ENCODE results near the gene WDR27. TPM values are rescaled to one million over a fixed set of nuclear protein-coding genes. Genes with fewer than 3 reads are reported as not detected.

Gene WDR27
- polyA plus RNA-seq, 1 experiment: 28.7 TPM

- no peaks in the 10 kb centered on the region for H3K27me3 ChIP-seq (ENCODE audit: control insufficient read depth, insufficient read depth, low read length)
- H3K4me3 ChIP-seq (ENCODE audit: low read depth, low read length): no peak overlapping the region
- DNase-seq (ENCODE audit: low read depth): no peak
- H3K36me3 ChIP-seq (ENCODE audit: control insufficient read depth, insufficient read depth, low read length): peaks cover 2% of the 10 kb centered on the region
- ChIA-PET POLR2A (no interaction called here), CTCF (no interaction called here)
- TF ChIP-seq CTCF (IDR thresholded peaks at IDR 0.05; ENCODE audit: insufficient read depth, low read depth, low read length): no peak
Observed at GRCh38 chr6:169643521-169643920, 58.3 kb downstream of the WDR27 start.

- ChIA-PET CTCF (no interaction called here), POLR2A (no interaction called here)
- no peak for DNase-seq (ENCODE audit: low read depth)
- Histone ChIP-seq H3K27me3 (ENCODE audit: control insufficient read depth, insufficient read depth, low read length) (no peaks in the 10 kb centered on the region), H3K36me3 (ENCODE audit: control insufficient read depth, insufficient read depth, low read length) (peaks cover 2% of the 10 kb centered on the region), H3K4me3 (ENCODE audit: low read depth, low read length) (no peak overlapping the region)
- no peak for TF ChIP-seq CTCF (IDR thresholded peaks at IDR 0.05; ENCODE audit: insufficient read depth, low read depth, low read length)
Observed at GRCh38 chr6:169642455-169642854, 59.4 kb downstream of the WDR27 start.

- Histone ChIP-seq H3K27me3 (ENCODE audit: control insufficient read depth, insufficient read depth, low read length) (no peaks in the 10 kb centered on the region), H3K4me3 (ENCODE audit: low read depth, low read length) (no peak overlapping the region), H3K36me3 (ENCODE audit: control insufficient read depth, insufficient read depth, low read length) (peaks cover 2% of the 10 kb centered on the region)
- POLR2A ChIA-PET: no interaction called here
- no peak for DNase-seq (ENCODE audit: low read depth)
- no peak for TF ChIP-seq CTCF (IDR thresholded peaks at IDR 0.05; ENCODE audit: insufficient read depth, low read depth, low read length)
- CTCF ChIA-PET: interaction anchor here (1.0 to 2.5 kb wide), 2 partner anchors 12 to 685 kb away, joined by 3 to 8 read pairs; no protein-coding TSS in a partner anchor
Observed at GRCh38 chr6:169641461-169642085, 60.3 kb downstream of the WDR27 start.

GRCh38 chr6:169640983-169641382 lies 60.8 kb downstream of the WDR27 start:
- Histone ChIP-seq H3K36me3 (ENCODE audit: control insufficient read depth, insufficient read depth, low read length) (peaks cover 2% of the 10 kb centered on the region), H3K4me3 (ENCODE audit: low read depth, low read length) (no peak overlapping the region), H3K27me3 (ENCODE audit: control insufficient read depth, insufficient read depth, low read length) (no peaks in the 10 kb centered on the region)
- ChIA-PET POLR2A (no interaction called here), CTCF (interaction anchor here (0.8 to 2.5 kb wide), 6 partner anchors 13 to 685 kb away, joined by 3 to 8 read pairs (median 4); no protein-coding TSS in a partner anchor)
- no peak for DNase-seq (ENCODE audit: low read depth)
- TF ChIP-seq CTCF (IDR thresholded peaks at IDR 0.05; ENCODE audit: insufficient read depth, low read depth, low read length): no peak

GRCh38 chr6:169640351-169640852 lies 61.4 kb downstream of the WDR27 start:
- Histone ChIP-seq H3K4me3 (ENCODE audit: low read depth, low read length) (no peak overlapping the region), H3K27me3 (ENCODE audit: control insufficient read depth, insufficient read depth, low read length) (no peaks in the 10 kb centered on the region), H3K36me3 (ENCODE audit: control insufficient read depth, insufficient read depth, low read length) (peaks cover 2% of the 10 kb centered on the region)
- POLR2A ChIA-PET: no interaction called here
- CTCF ChIA-PET: interaction anchor here (0.8 to 2.5 kb wide), 6 partner anchors 19 to 684 kb away, joined by 3 to 8 read pairs (median 4); no protein-coding TSS in a partner anchor
- DNase-seq (ENCODE audit: low read depth): no peak
- TF ChIP-seq CTCF (IDR thresholded peaks at IDR 0.05; ENCODE audit: insufficient read depth, low read depth, low read length): peak; percentile 34
